Choroid plexus epithelial cell (primary cell): ENCODE measurements around the gene TMX2.
"Not testable (repeated sequence)": the region's sequence is repeated elsewhere in the genome, so short reads cannot be mapped to it uniquely, and the experiment has no call there.

Source experiments
- DNase-seq: peaks from one replicate; pipeline ENCODE4 v3.0.0-alpha.2; 2010; ENCODE audit warnings: low read depth
- H3K4me3 ChIP-seq: 2 replicates; pipeline ENCODE4 v1.5.1; 2011; ENCODE audit warnings: low read depth, mild to moderate bottlenecking, control low read depth, low read length, moderate library complexity
- TF ChIP-seq, protein P1 (sequence below): conservative IDR thresholded peaks from 2 replicates; pipeline ENCODE4 v1.5.1; 2011; ENCODE audit warnings: low read depth, mild to moderate bottlenecking, control low read depth, inconsistent platforms, low read length, moderate library complexity

Gene TMX2

DNA sequence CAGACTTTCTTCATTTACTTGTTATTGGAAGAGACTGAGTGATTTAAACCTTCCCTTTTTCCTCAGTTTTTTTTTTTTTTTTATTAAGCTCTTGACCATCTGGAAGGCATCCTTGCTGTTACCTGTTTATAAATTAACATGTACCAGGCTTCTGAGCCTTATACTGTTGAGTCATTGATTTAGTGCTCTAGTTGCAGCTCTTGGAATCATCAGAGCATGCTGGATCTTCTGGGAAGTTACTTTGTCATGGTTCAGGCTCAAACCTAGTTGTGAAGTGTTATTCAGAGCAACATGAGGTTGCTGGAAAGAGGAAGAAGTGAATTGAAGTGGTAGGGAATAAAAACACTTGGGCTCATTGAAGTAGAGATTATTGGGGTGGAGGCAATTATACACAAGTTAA lies 38.1 kb upstream of the TMX2 start:
- H3K4me3 ChIP-seq = no peak overlapping the region
- DNase-seq = no peak
- TF ChIP-seq, protein P1, sequence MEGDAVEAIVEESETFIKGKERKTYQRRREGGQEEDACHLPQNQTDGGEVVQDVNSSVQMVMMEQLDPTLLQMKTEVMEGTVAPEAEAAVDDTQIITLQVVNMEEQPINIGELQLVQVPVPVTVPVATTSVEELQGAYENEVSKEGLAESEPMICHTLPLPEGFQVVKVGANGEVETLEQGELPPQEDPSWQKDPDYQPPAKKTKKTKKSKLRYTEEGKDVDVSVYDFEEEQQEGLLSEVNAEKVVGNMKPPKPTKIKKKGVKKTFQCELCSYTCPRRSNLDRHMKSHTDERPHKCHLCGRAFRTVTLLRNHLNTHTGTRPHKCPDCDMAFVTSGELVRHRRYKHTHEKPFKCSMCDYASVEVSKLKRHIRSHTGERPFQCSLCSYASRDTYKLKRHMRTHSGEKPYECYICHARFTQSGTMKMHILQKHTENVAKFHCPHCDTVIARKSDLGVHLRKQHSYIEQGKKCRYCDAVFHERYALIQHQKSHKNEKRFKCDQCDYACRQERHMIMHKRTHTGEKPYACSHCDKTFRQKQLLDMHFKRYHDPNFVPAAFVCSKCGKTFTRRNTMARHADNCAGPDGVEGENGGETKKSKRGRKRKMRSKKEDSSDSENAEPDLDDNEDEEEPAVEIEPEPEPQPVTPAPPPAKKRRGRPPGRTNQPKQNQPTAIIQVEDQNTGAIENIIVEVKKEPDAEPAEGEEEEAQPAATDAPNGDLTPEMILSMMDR = no peak

DNA sequence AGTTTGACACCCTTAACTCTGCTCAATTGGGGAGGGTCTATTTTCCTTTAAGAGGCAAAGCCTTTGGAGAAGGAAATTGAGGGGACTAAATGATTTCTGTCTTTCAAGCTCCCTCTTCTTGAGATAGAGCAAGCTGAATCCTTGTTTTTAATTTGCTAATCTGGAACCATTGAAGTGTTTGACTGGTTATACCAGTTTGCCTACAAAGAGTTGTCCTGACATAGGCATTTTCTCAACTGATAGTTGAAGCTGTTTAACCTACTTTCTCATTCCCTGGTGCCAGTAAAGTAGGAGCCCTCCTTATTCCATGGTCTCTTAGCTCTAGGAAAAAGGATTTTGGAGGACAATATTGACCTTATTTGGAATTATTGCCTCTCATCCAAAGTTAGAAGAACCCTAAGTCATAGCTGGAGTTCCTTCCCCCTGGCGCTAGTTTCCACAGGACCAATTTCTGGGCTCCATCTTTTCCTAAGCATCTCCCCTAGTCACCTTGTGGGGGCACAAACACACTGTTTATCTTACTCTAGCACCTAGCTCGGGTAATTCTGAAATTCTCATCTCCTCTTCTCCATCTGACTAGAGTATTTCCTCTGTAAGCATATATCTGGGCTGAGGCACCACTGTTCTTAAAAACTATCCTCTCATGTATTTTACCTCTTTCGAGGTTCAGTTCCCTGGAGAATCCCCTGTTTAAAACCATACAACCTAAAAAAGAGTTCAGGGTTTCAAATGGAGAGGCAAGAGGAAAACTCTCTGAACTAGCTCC lies 37.0 kb upstream of the TMX2 start:
- no peak overlapping the region for H3K4me3 ChIP-seq
- no peak for DNase-seq
- TF ChIP-seq, protein P1 = no peak

DNA sequence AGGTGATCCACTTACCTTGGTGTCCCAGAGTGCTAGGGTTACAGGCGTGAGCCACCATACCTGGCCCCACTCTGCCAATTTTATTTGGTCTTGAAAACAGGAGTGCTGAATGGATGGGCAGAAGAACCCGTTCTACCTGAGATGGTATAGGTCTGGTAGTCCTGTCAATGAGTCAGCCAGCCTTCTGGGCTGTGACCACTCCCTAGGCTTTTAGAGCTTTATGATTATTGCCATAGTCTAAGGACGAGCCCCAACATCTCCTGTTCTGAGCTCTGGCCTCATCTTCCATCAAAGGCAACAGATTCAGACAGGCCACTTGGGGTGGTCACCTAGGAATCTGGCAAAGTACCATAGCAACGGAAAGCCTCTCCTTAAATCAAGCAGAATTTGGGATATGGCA lies 33.0 kb upstream of the TMX2 start:
- DNase-seq = no peak
- TF ChIP-seq, protein P1 = no peak
- no peak overlapping the region for H3K4me3 ChIP-seq

DNA sequence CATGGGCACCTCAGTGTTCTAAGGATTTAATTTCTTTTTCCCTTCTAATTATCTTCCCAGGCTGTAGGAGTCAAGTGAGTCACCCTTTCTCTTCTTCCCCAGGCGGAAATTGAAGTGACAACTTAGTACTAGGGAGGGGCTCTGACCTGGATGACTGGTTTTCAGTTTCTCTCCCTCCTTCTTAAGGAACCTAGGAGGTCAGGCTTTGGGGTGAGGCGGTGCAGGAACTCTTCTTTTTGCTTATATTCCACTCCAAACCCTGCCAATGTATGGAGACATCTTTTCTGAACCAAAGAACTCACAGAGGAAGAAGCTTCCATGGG lies 31.9 kb upstream of the TMX2 start:
- DNase-seq = peak; percentile 25
- no peak overlapping the region for H3K4me3 ChIP-seq
- TF ChIP-seq, protein P1 = no peak

DNA sequence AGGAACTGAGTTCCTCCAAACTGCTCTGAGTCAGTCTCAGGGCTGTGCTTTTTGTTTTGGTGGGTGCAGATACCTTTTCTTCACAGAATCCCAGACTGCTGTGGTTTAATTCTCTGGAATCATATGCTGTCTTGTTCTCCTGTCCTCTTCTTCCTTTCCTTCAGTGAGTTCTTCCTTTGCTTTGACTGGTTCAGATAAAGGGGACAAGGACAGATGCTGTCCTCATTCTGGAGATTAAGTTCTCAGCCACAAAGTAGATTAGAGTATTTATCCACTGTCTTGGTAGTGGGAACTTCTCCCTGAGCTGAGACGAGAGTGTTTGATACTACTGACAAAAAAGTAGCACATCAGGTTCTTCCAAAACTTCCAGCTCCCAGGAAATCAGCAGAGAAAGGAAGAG lies 31.2 kb upstream of the TMX2 start:
- no peak for DNase-seq
- TF ChIP-seq, protein P1 = no peak
- no peak overlapping the region for H3K4me3 ChIP-seq

DNA sequence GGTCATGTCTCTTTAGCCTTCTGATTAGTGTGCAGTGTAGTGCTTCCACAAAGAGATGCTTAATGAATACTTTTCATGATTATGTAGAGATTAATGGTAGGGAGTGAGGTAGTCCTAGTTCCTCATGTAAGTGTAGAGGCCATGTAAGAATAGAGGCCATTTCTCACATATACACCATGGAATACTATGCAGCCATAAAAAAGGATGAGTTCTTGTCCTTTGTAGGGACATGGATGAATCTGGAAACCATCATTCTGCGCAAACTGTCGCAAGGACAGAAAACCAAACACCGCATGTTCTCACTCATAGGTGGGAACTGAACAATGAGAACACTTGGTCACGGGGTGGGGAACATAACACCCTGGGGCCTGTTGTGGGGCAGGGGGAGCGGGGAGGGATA lies 21.9 kb upstream of the TMX2 start:
- not testable (repeated sequence) for DNase-seq, H3K4me3 ChIP-seq

DNA sequence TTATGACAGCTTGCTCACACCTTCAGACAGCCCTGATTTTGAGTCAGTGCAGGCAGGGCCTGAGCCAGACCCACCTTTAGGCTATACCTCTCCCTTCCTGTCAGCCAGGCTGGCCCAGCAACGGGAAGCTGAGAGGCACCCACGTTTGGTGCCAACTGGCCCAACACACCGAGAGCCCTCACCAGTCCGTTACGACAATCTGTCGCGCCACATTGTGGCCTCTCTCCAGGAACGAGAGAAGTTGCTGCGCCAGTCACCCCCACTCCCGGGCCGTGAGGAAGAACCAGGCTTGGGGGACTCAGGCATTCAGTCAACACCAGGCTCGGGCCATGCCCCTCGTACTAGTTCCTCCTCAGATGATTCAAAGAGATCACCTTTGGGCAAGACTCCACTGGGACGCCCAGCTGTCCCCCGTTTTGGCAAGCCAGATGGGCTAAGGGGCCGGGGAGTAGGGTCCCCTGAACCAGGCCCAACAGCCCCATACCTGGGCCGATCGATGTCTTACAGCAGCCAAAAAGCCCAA lies 13.5 kb upstream of the TMX2 start:
- no peak for DNase-seq
- no peak overlapping the region for H3K4me3 ChIP-seq
- TF ChIP-seq, protein P1 = no peak
